NCI-H748 treated with DMSO at 0.1 percent for 48 hours (cell line): Measurements from ENCODE around the gene UTS2R.
"Not testable (repeated sequence)": the region's sequence is repeated elsewhere in the genome, so short reads cannot be mapped to it uniquely, and the experiment has no call there.

ENCODE experiments used
- DNase-seq: peaks from one replicate; lab custom pipeline; 2025; lab: John Stamatoyannopoulos, UW

UTS2R gene

DNA sequence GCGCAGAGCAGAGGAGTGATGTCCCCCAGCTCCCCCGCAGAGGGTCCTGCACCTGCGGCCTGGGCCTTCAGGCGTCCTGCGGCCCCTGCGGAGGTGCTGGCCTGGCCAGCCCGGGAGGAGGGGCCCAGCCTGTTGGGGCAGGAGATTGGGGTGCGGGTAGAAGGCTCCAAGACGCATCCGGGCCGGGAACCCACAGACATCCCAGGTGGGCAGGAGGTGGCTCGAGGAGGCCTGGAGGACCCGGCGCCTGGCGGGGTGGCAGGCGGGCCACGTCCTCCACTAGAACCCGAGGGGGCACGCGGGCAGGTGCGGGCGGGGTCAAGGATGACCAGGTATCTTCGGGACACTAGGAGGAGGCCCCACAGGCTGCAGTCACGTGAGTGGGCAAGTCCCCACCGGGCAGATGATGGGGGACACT lies 37.4 kb upstream of the UTS2R start:
- DNase-seq: no peak

DNA sequence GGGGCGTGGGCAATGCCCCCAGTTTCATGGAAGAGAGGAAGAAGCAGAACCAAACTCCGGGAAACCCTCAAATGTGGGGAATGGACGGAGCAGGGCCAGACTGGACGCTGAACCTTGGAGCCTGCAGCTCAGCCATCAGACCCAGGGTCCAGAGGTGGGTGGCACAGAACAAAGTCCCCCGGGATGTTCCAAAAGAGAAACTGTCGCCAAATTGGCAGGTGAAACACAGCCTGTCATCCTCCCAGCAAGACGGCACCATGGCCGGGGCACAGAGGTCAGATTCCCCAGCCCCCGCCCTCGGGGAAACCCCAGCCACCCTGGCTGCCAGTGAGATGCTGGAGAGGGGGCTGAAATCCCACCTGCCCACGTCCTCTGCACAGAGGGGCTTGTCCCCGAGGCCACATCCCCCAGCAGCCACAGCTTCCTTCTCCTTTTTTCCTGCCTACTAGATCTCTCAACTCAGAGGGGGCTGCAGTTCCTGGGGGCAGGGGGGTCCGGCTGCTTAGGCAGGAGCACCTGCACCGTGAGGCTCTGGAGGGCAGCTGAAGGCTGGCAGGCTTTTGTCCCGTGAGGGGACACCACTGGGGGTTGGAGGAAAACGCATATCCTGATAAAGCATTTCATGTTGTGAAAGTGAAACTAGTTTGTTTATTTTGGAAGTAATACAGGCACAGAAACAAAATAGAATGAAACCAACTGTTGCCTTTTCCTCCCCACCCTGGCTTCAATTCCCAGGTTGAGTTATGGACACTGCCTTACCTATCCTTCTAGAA lies 36.8 kb upstream of the UTS2R start:
- no peak for DNase-seq

DNA sequence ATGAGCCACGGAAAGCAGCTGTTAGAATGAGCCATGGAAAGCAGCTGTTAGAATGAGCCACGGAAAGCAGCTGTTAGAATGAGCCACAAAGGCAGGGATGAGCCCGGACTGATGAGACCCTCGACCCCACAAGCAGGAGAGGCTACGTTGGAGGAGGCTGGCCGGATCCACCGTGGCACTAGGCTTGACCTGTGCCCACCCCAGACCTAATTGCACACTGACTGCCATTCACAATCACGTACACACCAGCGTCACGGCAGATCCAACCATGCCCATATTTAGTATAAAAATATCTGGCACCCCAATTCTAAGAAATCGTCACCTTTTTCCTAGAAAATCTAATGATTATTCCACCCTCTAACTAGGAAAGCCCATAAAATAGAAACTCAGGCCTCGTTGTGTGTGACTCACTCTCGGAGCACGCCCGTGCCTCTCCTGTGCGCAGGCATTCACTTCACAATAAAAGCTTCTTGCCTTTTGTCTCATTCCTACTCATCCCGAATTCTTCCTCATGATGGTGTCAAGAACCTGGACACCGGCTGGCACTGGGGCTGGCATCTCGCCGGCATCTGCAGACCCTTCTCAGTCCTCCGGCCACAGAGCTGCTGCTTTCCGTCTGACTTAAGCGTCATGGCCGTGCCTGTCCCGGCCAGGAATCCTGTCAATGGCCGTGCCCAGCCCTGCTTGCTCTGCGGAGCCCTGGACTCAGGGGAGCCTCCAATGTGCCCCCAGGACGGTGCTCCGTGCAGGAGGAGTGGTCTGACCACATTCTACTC lies 32.5 kb upstream of the UTS2R start:
- DNase-seq: no peak

DNA sequence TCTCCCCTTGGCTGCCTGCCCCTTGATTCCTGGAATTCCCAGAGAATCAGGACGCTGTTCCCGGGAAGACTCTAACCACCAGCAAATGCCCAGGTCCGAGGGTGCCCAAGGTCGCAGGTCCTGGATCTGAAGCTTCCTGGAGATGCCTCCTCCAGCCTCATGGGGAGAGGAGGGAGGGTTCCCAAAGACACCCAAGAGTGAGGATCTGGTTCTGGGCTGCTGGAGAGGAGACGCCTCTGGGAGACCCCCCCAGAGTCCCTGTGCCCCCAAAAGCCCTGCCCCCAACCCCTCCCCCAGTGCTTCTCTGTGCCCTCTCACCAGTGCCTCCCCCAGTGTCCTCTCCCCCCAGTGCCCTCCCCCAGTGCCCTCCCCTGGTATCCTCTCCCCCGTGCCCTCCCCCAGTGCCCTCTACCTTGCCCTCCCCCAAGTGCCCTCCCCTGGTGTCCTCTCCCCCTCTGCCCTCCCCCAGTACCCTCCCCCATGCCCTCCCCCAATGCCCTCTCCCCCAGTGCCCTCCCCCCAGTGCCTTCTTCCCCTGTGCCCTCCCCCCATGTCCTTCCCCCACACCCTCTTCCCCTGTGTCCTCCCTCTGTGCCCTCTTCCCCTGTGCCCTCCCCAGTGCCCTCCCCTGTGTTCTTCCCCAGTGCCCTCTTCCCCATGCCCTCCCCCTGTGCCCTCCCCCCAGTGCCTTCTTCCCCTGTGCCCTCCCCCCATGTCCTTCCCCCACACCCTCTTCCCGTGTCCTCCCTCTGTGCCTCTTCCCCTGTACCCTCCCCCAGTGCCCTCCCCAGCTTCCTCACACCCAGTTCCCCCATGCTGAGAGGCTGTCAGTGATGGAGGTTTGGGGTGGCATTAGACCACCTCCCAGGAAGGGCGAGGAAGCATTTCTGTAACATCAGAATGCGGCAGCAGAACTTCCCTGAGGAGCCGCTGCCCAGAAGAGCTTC lies 31.7 kb upstream of the UTS2R start:
- no peak for DNase-seq

DNA sequence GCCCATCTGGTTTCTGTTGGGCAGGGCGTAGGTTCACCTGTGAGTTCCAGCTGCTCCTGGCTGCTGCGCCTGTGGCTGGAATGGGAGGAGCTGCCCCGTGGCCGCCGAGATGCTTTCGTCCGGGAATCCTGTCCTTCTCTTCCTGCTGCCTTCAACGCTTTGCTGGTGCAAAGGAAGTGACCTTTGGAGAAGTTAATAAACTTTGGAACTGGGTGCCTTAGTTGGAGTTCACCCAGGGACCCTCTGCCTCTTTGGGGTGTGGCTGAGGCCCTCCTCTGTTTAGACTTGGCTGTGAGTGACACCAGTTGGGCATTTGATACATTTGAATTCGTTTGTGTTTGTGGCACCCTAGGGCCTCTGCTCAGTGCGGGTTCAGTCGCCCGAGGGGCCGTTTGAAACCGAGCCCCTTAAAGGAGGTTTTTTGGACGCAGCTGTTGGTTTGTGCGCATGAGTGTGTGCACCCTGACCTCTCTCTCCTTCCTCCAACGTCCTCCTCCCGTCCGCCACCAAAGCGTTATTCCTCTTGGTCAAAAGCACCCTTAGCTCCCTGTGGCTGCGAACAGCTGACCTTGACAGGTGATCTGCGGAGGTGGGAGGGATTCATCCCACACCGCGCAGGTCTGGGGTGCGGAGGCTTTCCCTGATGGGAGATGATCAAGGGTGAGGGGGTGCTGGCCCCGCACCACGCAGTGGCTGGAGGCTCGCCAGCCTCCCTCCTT lies 29.0 kb upstream of the UTS2R start:
- DNase-seq: no peak

DNA sequence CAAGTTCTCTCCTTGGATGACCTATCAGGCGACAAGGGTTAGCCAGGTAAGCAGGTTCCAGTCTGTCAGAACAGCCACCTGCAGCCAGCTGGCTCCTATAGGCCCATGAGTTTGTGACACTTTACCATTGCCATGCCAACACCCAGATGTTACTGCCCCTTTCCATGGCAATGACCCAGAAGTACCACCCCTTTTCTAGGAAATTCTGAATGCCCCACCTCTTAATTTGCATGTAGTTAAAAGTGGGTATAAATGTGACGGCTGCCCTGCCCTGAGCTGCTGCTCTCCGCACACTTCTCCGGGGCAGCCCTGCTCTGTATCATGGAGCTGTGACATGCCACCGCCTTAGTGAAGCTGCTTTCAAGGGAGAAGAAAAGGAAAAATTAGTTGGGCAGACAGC lies 28.0 kb upstream of the UTS2R start:
- no peak for DNase-seq

DNA sequence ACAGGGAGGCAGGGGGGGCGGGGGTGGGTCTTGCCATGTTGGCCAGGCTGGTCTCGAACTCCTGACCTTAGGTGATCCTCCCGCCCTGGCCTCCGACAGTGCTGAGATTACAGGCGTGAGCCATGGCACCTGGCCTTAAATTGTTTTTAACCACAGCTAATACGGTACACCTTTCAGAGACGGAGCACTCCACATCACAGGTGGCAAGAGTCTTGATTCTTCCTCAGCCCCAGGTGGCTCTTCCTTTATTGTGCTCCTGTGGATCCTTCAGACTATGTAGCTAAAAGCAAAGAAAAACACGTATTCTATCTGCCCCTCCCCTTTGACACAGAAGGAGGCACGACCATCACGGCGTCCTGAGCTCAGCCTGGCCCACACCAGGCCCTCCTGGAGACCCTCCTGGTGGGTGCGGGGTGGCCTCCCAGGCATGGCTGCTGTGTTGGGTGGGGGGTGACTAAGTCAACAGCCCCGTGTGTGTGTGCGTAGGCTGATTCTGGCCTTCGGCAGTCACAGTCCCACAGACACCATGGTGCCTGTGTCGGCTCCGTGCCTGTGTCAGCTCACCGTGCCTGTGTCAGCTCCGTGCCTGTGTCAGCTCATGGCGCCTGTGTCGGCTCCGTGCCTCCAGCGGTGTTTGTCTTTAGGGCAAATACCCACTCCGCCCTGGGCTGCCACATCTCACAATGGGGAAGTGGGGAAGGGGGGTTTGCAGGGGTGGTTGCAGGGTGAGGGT lies 27.2 kb upstream of the UTS2R start:
- no peak for DNase-seq

DNA sequence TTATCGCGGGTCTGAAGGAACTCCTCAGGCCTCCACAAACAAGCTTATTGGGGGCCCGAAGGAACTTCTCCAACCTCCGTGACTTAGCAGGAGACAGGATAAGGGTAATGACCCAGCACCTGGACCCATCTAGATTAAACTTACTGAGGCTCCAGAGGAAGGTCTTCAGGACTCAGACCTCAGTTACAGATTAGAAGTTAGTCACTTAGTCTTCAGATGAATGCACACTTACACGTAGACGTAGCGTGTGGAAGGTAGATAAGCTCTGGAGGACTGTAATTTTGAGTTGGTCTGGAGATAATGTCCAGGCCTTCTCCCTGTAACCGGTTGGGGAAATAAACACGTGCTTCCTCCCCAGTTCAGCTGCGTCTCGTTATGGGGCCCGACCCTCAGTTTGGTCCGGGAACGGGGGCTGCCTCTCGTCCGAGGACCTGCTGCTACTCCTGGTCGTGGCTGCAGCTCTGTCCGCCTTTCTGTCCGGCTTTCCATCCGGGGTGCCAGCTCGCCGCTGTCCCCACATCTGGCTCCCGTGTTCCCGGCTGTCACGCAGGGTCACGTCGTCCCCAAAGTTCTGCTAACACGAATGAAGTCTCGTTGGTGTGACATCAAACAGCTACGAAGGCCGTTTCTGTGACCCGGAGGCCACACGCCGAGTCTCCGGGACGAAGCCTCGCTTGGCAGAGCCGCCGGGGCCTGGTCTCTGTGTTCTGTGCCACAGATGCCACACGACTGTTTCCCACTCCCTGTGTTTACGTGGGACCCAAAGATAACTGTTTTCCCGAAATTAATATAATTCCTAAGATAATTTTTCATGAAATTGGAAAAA lies 26.2 kb upstream of the UTS2R start:
- DNase-seq: no peak

DNA sequence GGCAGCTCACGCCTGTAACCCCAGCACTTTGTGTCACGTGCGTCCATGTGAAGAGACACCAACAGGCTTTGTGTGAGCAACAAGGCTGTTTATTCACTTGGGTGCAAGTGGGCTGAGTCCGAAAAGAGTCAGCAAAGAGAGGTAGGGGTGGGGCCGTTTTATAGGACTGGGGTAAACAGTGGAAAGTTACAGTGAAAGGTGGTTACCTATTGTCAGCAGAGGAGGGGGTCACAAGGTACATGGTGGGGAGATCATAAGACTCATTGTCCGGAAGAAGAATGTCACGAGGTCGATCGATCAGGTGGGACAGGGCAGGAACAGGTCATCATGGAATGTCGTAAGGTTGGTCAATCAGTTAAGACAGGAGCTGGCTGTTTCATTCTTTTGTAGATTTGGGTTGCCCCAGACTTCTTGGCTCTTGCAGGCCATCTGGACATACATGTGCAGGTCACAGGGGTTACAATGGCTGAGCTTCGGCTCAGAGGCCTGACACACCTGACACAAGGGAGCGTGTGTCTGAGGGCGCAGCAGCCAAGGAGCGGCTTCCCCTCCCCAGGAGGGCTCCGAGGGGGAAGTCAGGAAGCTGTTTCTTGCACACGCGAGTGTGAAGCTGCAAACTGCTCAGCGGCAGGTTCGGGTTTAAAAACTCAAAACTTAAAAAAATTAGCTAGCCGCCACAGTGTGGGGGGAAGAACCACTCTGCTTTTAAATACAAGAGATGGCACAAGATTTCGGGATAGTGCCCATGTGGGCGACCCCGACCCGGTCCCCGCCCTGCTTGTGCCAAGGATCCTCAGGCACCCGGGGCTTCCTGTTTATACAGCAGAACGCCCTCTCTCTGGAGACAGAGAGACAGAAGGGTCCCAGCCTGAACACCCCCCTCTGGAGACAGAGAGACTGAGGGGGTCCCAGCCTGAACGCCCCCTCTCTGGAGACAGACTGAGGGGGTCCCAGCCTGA lies 24.9 kb upstream of the UTS2R start:
- DNase-seq: no peak

DNA sequence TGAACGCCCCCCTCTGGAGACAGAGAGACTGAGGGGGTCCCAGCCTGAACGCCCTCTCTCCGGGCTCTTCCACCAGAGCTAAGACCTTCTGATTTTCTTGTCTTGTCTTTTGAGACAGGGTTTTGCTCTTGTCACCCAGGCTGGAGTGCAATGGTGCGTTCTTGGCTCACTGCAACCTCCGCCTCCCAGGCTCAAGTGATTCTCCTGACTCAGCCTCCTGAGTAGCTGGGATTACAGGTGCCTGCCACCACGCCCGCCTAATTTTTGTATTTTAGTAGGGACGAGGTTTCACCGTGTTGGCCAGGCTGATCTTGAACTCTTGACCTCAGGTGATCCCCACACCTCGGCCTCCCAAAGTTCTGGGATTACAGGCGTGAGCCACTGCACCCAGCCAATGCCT lies 23.6 kb upstream of the UTS2R start:
- not testable (repeated sequence) for DNase-seq

DNA sequence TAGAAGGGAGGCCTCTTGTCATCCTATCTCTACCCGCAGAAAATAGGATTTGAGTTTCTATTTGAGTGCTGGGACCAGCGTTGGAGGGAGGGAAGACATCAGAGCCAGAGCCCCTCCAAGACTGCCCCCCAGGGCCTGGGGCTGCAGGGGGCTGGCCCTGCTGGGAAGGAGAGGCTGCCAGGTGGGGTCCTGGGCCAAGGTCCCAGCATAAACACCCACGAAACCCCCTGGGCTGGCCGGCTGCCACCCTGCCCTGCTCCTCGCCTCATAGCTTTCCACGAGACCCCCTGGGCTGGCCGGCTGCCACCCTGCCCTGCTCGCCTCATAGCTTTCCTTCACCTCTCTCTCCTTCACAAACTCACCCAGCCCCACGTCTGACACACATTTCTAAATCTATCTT lies 23.1 kb upstream of the UTS2R start:
- DNase-seq: no peak

DNA sequence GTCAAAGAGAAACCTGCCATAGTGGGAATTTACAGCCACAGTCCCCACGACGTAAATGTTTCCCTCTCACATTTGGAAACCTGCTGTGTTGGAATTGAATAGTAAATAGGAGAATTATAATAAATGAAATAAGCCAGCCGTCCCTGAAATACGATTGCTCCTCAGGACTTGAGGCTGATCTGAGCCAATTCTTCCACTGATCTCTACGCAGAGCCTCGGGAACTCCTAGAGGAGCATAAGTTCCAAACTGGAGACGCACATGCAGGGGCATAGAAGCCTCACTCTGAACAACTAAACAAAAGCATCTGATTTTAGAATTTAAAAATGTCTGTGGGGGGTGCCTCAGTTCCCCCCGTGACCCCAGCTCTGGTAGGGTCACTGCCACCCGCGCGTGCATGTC lies 22.7 kb upstream of the UTS2R start:
- DNase-seq: no peak

DNA sequence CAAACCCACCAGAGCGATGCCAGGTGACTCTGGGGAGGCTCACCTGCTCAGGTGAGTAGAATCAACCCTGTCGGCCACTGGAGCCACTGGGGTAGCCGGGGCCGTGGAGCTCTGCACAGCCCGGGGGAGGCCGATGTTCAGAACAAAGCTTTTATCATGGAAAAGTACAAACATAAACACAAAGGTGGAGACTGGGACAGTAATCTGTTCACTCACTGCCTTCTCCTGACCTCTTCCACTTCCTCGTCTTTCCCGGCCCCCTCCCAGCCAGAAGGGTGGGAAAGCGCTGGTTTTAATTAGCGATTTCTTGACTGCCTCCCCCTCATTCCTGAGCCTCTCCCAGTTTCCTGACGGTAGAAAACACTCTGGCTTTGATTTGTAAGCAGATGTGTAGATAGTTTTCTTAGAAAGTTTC lies 22.3 kb upstream of the UTS2R start:
- DNase-seq: no peak

DNA sequence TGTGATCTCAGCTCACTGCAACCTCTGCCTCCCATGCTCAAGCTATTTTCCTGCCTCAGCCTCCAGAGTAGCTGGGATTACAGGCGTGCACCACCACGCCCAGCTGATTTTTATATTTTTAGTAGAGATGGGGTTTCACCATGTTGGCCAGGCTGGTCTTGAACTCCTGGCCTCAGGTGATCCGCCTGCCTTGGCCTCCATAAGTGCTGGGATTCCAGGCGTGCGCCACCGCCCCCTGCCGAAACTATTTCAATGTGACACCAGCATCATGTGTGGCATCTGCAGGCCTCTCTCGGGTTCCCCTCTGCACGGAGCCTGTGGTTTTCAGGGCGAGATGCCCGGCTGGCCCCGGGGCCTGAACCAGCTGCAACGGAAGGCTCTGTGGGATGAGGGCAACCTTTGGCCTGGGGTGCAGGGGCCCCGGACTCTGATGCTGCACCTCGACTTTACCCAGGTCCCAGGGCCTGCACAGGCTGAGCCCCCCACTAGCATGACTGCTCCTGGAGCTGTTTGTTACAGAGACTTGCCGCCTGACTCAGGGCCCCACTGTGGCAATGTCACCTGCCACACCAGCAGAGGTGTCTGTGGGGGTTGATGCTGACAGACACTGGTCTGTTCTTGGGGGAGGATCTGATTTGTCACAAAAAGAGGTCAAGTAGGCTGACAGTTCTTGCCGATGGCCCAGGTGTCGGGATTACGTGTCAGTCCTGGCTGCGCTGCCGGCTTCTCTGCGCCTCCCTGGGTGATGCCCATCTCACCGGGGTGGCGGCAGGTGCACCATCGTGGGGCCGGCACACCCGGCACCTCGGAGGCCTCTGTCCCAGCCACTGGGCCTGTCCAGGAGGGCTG lies 21.2 kb upstream of the UTS2R start:
- DNase-seq: no peak

DNA sequence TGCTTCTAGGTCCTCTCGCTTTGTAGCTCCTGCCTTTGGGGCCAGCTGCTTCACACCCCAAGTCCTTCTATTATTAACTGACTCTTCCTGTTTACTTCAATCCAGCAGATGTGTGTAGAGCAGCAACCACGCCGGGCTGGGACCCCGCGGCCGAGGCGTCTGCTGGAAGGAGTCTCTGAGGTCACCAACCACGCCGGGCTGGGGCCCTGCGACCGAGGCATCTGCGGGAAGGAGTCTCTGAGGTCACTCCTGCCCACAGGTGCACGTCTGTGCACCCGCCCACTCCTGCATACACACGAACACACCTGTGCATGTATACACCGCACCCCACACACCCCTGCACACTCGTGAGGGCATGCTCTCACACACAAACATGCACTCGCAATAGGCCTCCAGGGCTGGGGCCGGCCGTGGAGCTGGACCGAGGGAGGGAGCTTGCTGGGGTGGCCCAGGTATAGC lies 20.3 kb upstream of the UTS2R start:
- no peak for DNase-seq

DNA sequence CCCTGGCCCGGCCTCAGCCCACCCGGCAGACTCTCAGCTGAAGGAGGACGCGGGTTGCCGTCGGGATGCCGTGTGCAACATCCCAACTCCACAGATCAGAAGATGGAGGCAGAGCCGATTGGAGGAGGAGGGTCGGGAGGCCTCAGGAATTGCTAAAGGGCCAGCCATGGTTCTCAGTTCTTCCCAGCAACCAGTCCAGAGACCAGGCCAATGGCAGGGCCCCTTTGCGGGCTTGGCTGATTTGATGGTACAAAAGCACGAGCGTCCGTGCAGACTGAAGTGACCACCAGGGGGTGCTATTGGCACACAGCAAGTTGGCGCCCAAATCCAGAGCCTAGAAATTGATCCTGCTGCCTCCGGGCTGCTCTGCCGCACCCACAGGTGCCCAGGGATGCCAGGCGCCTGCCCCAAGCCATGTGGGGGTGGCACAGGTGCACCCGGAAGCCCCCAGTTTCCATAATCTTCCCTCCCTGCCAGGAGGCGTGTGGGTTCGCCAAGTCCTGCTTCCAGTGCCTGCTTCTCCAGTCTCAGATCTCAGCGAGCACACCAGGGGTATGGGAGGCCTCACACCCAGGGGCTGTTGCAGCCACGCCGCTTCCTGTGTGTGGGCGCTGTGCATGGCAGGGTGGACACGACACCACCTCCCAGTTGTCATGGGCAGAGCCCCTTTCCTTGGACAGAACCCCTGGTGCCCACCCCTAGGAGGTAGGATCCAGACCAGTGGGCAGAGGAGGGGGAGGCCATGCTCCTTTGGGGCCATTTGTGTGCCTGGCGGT lies 19.7 kb upstream of the UTS2R start:
- DNase-seq: peak; percentile 66

DNA sequence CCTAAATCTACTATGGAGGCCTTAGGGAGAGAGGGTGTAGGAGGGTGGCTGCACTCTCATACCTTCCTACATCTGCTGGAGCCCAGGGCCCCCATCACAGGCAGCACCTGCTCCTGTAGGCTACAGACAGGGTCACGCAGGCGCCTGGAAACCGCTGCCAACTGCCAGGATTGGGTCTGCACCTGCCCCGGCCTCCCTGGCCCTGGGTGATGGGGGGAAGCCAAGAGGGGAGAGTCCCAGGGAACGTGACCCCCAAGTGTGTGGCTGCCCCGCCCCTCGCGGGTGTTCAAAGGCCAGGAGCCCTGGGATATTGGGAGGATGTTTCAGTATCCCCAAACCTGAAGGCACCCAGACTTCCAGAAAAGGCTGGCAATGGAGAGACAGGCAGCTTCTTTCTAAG lies 18.1 kb upstream of the UTS2R start:
- no peak for DNase-seq
